Activated CD4-positive, alpha-beta T cell treated with anti-CD3 and anti-CD28 coated beads for 4 hours (primary cell): Measurements from ENCODE around the gene CLSTN3.
"Not testable (repeated sequence)": the region's sequence is repeated elsewhere in the genome, so short reads cannot be mapped to it uniquely, and the experiment has no call there.

Experiments
- DNase-seq, 2 donors: peaks; one replicate each; pipeline ENCODE4 v3.0.0-alpha.2; 2020

CLSTN3 gene

GRCh38 chr12:7106082-7106481, 24.1 kb upstream of the CLSTN3 start:
- DNase-seq, result no peak

- DNase-seq, result not testable (repeated sequence)
These were observed 23.0 kb upstream of the CLSTN3 start for GRCh38 chr12:7107181-7107580.

GRCh38 chr12:7107636-7108002, 22.6 kb upstream of the CLSTN3 start:
- DNase-seq, result no peak

GRCh38 chr12:7108003-7108795, 22.0 kb upstream of the CLSTN3 start:
- peak; percentile 58 to 65 for DNase-seq

GRCh38 chr12:7108796-7109571, 21.2 kb upstream of the CLSTN3 start, which contains the start of gene C1RL:
TSS of gene C1RL (minus strand) at chr12:7109214. CDS start at chr12:7109180, 34 bp downstream.
- DNase-seq, result peak; percentile 65 to 83

- no peak for DNase-seq
These were observed 20.6 kb upstream of the CLSTN3 start for GRCh38 chr12:7109572-7109920.

- DNase-seq, result no peak
These were observed 19.5 kb upstream of the CLSTN3 start for GRCh38 chr12:7110661-7111060.

- no peak for DNase-seq
These were observed 18.1 kb upstream of the CLSTN3 start for GRCh38 chr12:7112041-7112440.

GRCh38 chr12:7113389-7113871, 16.7 kb upstream of the CLSTN3 start:
- peak; percentile 35 to 44 for DNase-seq

- DNase-seq, result no peak
These were observed 16.2 kb upstream of the CLSTN3 start for GRCh38 chr12:7114008-7114407.

- DNase-seq, result no peak
These were observed 15.3 kb upstream of the CLSTN3 start for GRCh38 chr12:7114851-7115250.

- DNase-seq, result no peak
These were observed 14.0 kb upstream of the CLSTN3 start for GRCh38 chr12:7116196-7116595.

- no peak for DNase-seq
These were observed 13.3 kb upstream of the CLSTN3 start for GRCh38 chr12:7116916-7117315.

GRCh38 chr12:7117670-7118069, 12.5 kb upstream of the CLSTN3 start:
- DNase-seq, result no peak

GRCh38 chr12:7118881-7119280, 11.3 kb upstream of the CLSTN3 start:
- no peak for DNase-seq

GRCh38 chr12:7120166-7120565, 10.0 kb upstream of the CLSTN3 start:
- DNase-seq, result no peak

- DNase-seq, result no peak
These were observed 8.8 kb upstream of the CLSTN3 start for GRCh38 chr12:7121324-7121723.

GRCh38 chr12:7122811-7123769, 7.1 kb upstream of the CLSTN3 start:
- DNase-seq, result no peak

- DNase-seq, result no peak
These were observed 6.2 kb upstream of the CLSTN3 start for GRCh38 chr12:7123806-7124522.

GRCh38 chr12:7125632-7126227, 4.4 kb upstream of the CLSTN3 start:
- DNase-seq, result no peak

GRCh38 chr12:7127916-7128626, 2.1 kb upstream of the CLSTN3 start:
- no peak for DNase-seq
